HEK293 (cell line): ENCODE data around the gene VSIG8.
A peak's percentile ranks its signal among the peaks of the same experiment; 100 is the strongest.

ENCODE experiments used
- CTCF ChIA-PET: fragments of 350-600 bp; formaldehyde crosslinking; extraction: SDS; loops from one replicate; lab custom pipeline; 2021; ENCODE audit warnings: antibody characterized with exemption; lab: Yijun Ruan, JAX
- POLR2A ChIA-PET: fragments of 300-600 bp; formaldehyde crosslinking; extraction: SDS; loops from one replicate; lab custom pipeline; 2020; ENCODE audit warnings: antibody characterized with exemption, inconsistent platforms; lab: Yijun Ruan, JAX
- H3K27ac ChIP-seq: fragments of 200-500 bp; sonication (Bioruptor generic); 2 replicates; pipeline ENCODE4 v1.5.1; 2014; ENCODE audit warnings: low read depth, low read length, control low read depth, inconsistent platforms; ENCODE audit errors: extremely low read depth
- H3K36me3 ChIP-seq, 2 experiments: fragments of 200-500 bp in 1 of 2; sonication (Bioruptor generic) in 1 of 2; 1 replicate in 1 of 2; 2 replicates in 1 of 2; pipeline ENCODE4 v1.5.1; 2014 to 2017; ENCODE audit warnings: inconsistent platforms in 2 of 2, low read length in 2 of 2; ENCODE audit not compliant: control insufficient read depth in 2 of 2, insufficient read depth in 1 of 2
- H3K4me1 ChIP-seq: fragments of 200-500 bp; sonication (Bioruptor generic); 2 replicates; pipeline ENCODE4 v1.5.1; 2014; ENCODE audit warnings: mild to moderate bottlenecking, low read length, inconsistent platforms; ENCODE audit not compliant: control insufficient read depth, insufficient read depth
- H3K4me3 ChIP-seq: 2 replicates; pipeline ENCODE4 v1.5.1; 2011; ENCODE audit warnings: low read depth, mild to moderate bottlenecking, control low read depth, low read length, moderate library complexity
- H3K9me3 ChIP-seq: fragments of 200-500 bp; sonication (Bioruptor generic); 2 replicates; pipeline ENCODE4 v1.5.1; 2014; ENCODE audit warnings: low read depth, low read length, inconsistent platforms; ENCODE audit not compliant: control insufficient read depth, insufficient read depth
- EGR2 ChIP-seq: fragments of 450-650 bp; formaldehyde crosslinking; IDR thresholded peaks from 2 replicates; pipeline ENCODE4 v1.5.1; 2016; ENCODE audit warnings: low read depth, missing biosample characterization, missing genetic modification characterization
- GFI1B ChIP-seq: fragments of 450-650 bp; formaldehyde crosslinking; IDR thresholded peaks from 2 replicates; pipeline ENCODE4 v1.5.1; 2016; ENCODE audit warnings: missing biosample characterization, missing genetic modification characterization
- PRDM2 ChIP-seq: fragments of 450-650 bp; formaldehyde crosslinking; IDR thresholded peaks from 2 replicates; pipeline ENCODE4 v1.5.1; 2016; ENCODE audit warnings: missing biosample characterization, missing genetic modification characterization, borderline replicate concordance
- TCF7L2 ChIP-seq: IDR thresholded peaks from 2 replicates; pipeline ENCODE4 v1.6.1; 2011; ENCODE audit warnings: low read depth, mild to moderate bottlenecking, inconsistent platforms, low read length, moderate library complexity, borderline replicate concordance
- ZBTB17 ChIP-seq: fragments of 450-650 bp; formaldehyde crosslinking; IDR thresholded peaks from 2 replicates; pipeline ENCODE4 v1.5.1; 2016; ENCODE audit warnings: missing biosample characterization, missing genetic modification characterization
- ZNF140 ChIP-seq: fragments of 450-650 bp; formaldehyde crosslinking; IDR thresholded peaks from 2 replicates; pipeline ENCODE4 v1.5.1; 2016; ENCODE audit warnings: missing biosample characterization, missing genetic modification characterization
- ZNF16 ChIP-seq: fragments of 450-650 bp; formaldehyde crosslinking; IDR thresholded peaks from 2 replicates; pipeline ENCODE4 v1.5.1; 2016; ENCODE audit warnings: low read depth, missing biosample characterization, missing genetic modification characterization
- ZNF169 ChIP-seq: fragments of 450-650 bp; formaldehyde crosslinking; IDR thresholded peaks from 2 replicates; pipeline ENCODE4 v1.5.1; 2016; ENCODE audit warnings: missing biosample characterization, missing genetic modification characterization
- ZNF174 ChIP-seq: fragments of 450-650 bp; formaldehyde crosslinking; IDR thresholded peaks from 2 replicates; pipeline ENCODE4 v1.5.0; 2017; ENCODE audit warnings: missing biosample characterization, mild to moderate bottlenecking, missing genetic modification characterization
- ZNF202 ChIP-seq: fragments of 450-650 bp; formaldehyde crosslinking; IDR thresholded peaks from 2 replicates; pipeline ENCODE4 v1.5.1; 2016; ENCODE audit warnings: missing biosample characterization, missing genetic modification characterization, borderline replicate concordance
- ZNF23 ChIP-seq: fragments of 450-650 bp; formaldehyde crosslinking; IDR thresholded peaks from 2 replicates; pipeline ENCODE4 v1.5.1; 2016; ENCODE audit warnings: missing biosample characterization, missing genetic modification characterization, borderline replicate concordance
- ZNF394 ChIP-seq: fragments of 450-650 bp; formaldehyde crosslinking; IDR thresholded peaks from 2 replicates; pipeline ENCODE4 v1.5.1; 2016; ENCODE audit warnings: missing biosample characterization, missing genetic modification characterization, mild to moderate bottlenecking, moderate library complexity, borderline replicate concordance
- ZNF449 ChIP-seq: fragments of 450-650 bp; formaldehyde crosslinking; IDR thresholded peaks from 2 replicates; pipeline ENCODE4 v1.5.1; 2017; ENCODE audit warnings: missing biosample characterization, mild to moderate bottlenecking, missing genetic modification characterization, moderate library complexity
- ZNF473 ChIP-seq: fragments of 450-650 bp; formaldehyde crosslinking; IDR thresholded peaks from 2 replicates; pipeline ENCODE4 v1.5.1; 2017; ENCODE audit warnings: missing biosample characterization, missing genetic modification characterization
- ZNF48 ChIP-seq: fragments of 450-650 bp; formaldehyde crosslinking; IDR thresholded peaks from 2 replicates; pipeline ENCODE4 v1.5.1; 2016; ENCODE audit warnings: missing biosample characterization, missing genetic modification characterization
- ZNF530 ChIP-seq: fragments of 450-650 bp; formaldehyde crosslinking; IDR thresholded peaks from 2 replicates; pipeline ENCODE4 v1.5.1; 2016; ENCODE audit warnings: low read depth, missing biosample characterization, missing genetic modification characterization
- ZNF639 ChIP-seq: fragments of 450-650 bp; formaldehyde crosslinking; IDR thresholded peaks from 2 replicates; pipeline ENCODE4 v1.5.1; 2016; ENCODE audit warnings: missing biosample characterization, missing genetic modification characterization
- ZNF654 ChIP-seq: fragments of 450-650 bp; formaldehyde crosslinking; IDR thresholded peaks from 2 replicates; pipeline ENCODE4 v1.5.1; 2016; ENCODE audit warnings: low read depth, missing biosample characterization, missing genetic modification characterization
- ZNF658 ChIP-seq: fragments of 450-650 bp; formaldehyde crosslinking; IDR thresholded peaks from 2 replicates; pipeline ENCODE4; 2016; ENCODE audit warnings: missing biosample characterization, missing genetic modification characterization
- ZNF707 ChIP-seq: fragments of 450-650 bp; formaldehyde crosslinking; IDR thresholded peaks from 2 replicates; pipeline ENCODE4 v1.5.1; 2016; ENCODE audit warnings: missing biosample characterization, missing genetic modification characterization
- ZNF776 ChIP-seq: fragments of 450-650 bp; formaldehyde crosslinking; IDR thresholded peaks from 2 replicates; pipeline ENCODE4 v1.5.0; 2017; ENCODE audit warnings: missing biosample characterization, missing genetic modification characterization, borderline replicate concordance
- ZNF785 ChIP-seq: fragments of 450-650 bp; formaldehyde crosslinking; IDR thresholded peaks from 2 replicates; pipeline ENCODE4 v1.5.1; 2016; ENCODE audit warnings: missing biosample characterization, missing genetic modification characterization
- ZNF792 ChIP-seq: fragments of 450-650 bp; formaldehyde crosslinking; IDR thresholded peaks from 2 replicates; pipeline ENCODE4 v1.5.1; 2016; ENCODE audit warnings: missing biosample characterization, missing genetic modification characterization

The VSIG8 gene

GRCh38 chr1:159849626-159850366 lies 12.7 kb downstream of the VSIG8 start:
- POLR2A ChIA-PET, result interaction anchor here (1.5 kb wide), 1 partner anchor 75 kb away, joined by 3 read pairs; the partner anchor contains the start of gene TAGLN2
- H3K27ac ChIP-seq, result no peak overlapping the region
- no peak for TF ChIP-seq ZNF707
- no peak for TF ChIP-seq ZNF473 (tag by site-specific recombination)
- TF ChIP-seq ZBTB17 (tag by site-specific recombination), result no peak
- 0 out of 2 replicates have a peak, but pooled peaks have one; percentile 23 for TF ChIP-seq GFI1B
- H3K4me1 ChIP-seq, result 0 out of 2 replicates have a peak, but pooled peaks cover 4% of the 10 kb centered on the region
- no peak overlapping the region for H3K4me3 ChIP-seq
- no peaks in the 10 kb centered on the region for H3K36me3 ChIP-seq
- H3K9me3 ChIP-seq, result no peaks in the 10 kb centered on the region
- CTCF ChIA-PET, result interaction anchor here (0.6 to 1.7 kb wide), 4 partner anchors 14 to 158 kb away, joined by 3 to 6 read pairs (median 4); no protein-coding TSS in a partner anchor

- H3K4me1 ChIP-seq, result no peaks in the 10 kb centered on the region
- POLR2A ChIA-PET, result no interaction called here
Measured at GRCh38 chr1:159848326-159848725, 14.1 kb downstream of the VSIG8 start.

GRCh38 chr1:159847231-159847630 lies 15.2 kb downstream of the VSIG8 start:
- H3K4me3 ChIP-seq, result no peak overlapping the region
- ChIA-PET POLR2A (no interaction called here), CTCF (interaction anchor here (1.1 kb wide), 1 partner anchor 48 kb away, joined by 4 read pairs; no protein-coding TSS in a partner anchor)
- no peaks in the 10 kb centered on the region for H3K9me3 ChIP-seq
- no peak overlapping the region for H3K27ac ChIP-seq
- no peaks in the 10 kb centered on the region for H3K36me3 ChIP-seq
- H3K4me1 ChIP-seq, result no peaks in the 10 kb centered on the region
- TF ChIP-seq ZBTB17 (tag by site-specific recombination) (no peak), ZNF639 (tag by site-specific recombination) (no peak), ZNF473 (tag by site-specific recombination) (no peak), TCF7L2 (no peak), ZNF776 (tag by site-specific recombination) (no peak), ZNF23 (tag by site-specific recombination) (no peak), ZNF658 (tag by site-specific recombination) (no peak), PRDM2 (no peak), ZNF785 (tag by site-specific recombination) (no peak), ZNF48 (no peak), ZNF169 (no peak), ZNF654 (tag by site-specific recombination) (no peak), ZNF202 (tag by site-specific recombination) (no peak), ZNF792 (tag by site-specific recombination) (no peak), ZNF530 (tag by site-specific recombination) (no peak), ZNF140 (no peak), ZNF16 (tag by site-specific recombination) (no peak), ZNF449 (tag by site-specific recombination) (no peak)

More at GRCh38 chr1:159848326-159848725, 14.1 kb downstream of the VSIG8 start:
- no peak for TF ChIP-seq ZNF174 (tag by site-specific recombination)
- TF ChIP-seq EGR2 (tag by site-specific recombination), result no peak
- no peak for TF ChIP-seq ZNF394 (tag by site-specific recombination)
- Histone ChIP-seq H3K27ac (no peak overlapping the region), H3K4me3 (no peak overlapping the region), H3K9me3 (no peaks in the 10 kb centered on the region), H3K36me3 (no peaks in the 10 kb centered on the region)
- CTCF ChIA-PET, result interaction anchor here (0.8 to 1.1 kb wide), 2 partner anchors 44 to 49 kb away, joined by 3 to 4 read pairs; no protein-coding TSS in a partner anchor
